SK-N-SH treated with all-trans-retinoic acid at 6 μM for 48 hours (cell line): ENCODE results near the gene CALM3.

Source experiments
- ATAC-seq: fragments of 200-7000 bp; cut with Tn5 transposase; 3 replicates; pipeline ENCODE4 v1.9.1; 2020; ENCODE audit warnings: mild to moderate bottlenecking, moderate library complexity
- ARNTL ChIP-seq: fragments of 450-650 bp; formaldehyde crosslinking; IDR thresholded peaks from 2 replicates; pipeline ENCODE4 v1.5.0; 2020; ENCODE audit warnings: low read depth, mild to moderate bottlenecking, moderate library complexity, borderline replicate concordance
- BACH2 ChIP-seq: fragments of 250-450 bp; sonication (Bioruptor Pico); IDR thresholded peaks from 2 replicates; pipeline ENCODE4 v1.9.0; 2021; ENCODE audit warnings: mild to moderate bottlenecking, borderline replicate concordance
- CREB5 ChIP-seq: fragments of 250-450 bp; sonication (Bioruptor Pico); IDR thresholded peaks from 2 replicates; pipeline ENCODE4 v1.5.1; 2020; ENCODE audit warnings: low read depth, mild to moderate bottlenecking, moderate library complexity
- CSDC2 ChIP-seq: fragments of 250-450 bp; sonication (Bioruptor Pico); IDR thresholded peaks from 2 replicates; pipeline ENCODE4 v1.5.0; 2020; ENCODE audit warnings: mild to moderate bottlenecking, moderate library complexity
- CSRNP3 ChIP-seq: fragments of 250-450 bp; sonication (Bioruptor Pico); IDR thresholded peaks from 2 replicates; pipeline ENCODE4 v1.5.1; 2021; ENCODE audit warnings: mild to moderate bottlenecking, moderate library complexity
- ESRRG ChIP-seq: fragments of 250-450 bp; sonication (Bioruptor Pico); IDR thresholded peaks from 2 replicates; pipeline ENCODE4 v1.6.1; 2021; ENCODE audit warnings: mild to moderate bottlenecking
- ISL1 ChIP-seq: fragments of 250-450 bp; sonication (Bioruptor Pico); IDR thresholded peaks from 2 replicates; pipeline ENCODE4 v2.1.2; 2022; ENCODE audit warnings: mild to moderate bottlenecking, moderate library complexity
- OSR1 ChIP-seq: fragments of 250-450 bp; sonication (Bioruptor Pico); IDR thresholded peaks from 2 replicates; pipeline ENCODE4 v1.8.0; 2022; ENCODE audit warnings: moderate library complexity, mild to moderate bottlenecking, inconsistent platforms
- PATZ1 ChIP-seq: fragments of 250-450 bp; sonication (Bioruptor Pico); IDR thresholded peaks from 2 replicates; pipeline ENCODE4 v1.8.0; 2020; ENCODE audit warnings: mild to moderate bottlenecking, moderate library complexity, borderline replicate concordance
- POU6F1 ChIP-seq: fragments of 250-450 bp; sonication (Bioruptor Pico); IDR thresholded peaks from 2 replicates; pipeline ENCODE4 v1.8.0; 2021; ENCODE audit warnings: low read depth, mild to moderate bottlenecking, moderate library complexity, borderline replicate concordance
- PPARA ChIP-seq: fragments of 250-450 bp; sonication (Bioruptor Pico); IDR thresholded peaks from 2 replicates; pipeline ENCODE4 v1.5.0; 2020; ENCODE audit warnings: mild to moderate bottlenecking, borderline replicate concordance
- RARB ChIP-seq: fragments of 250-450 bp; sonication (Bioruptor Pico); IDR thresholded peaks from 2 replicates; pipeline ENCODE4 v1.8.0; 2021; ENCODE audit warnings: mild to moderate bottlenecking, moderate library complexity
- SNAI2 ChIP-seq: fragments of 250-450 bp; sonication (Bioruptor Pico); IDR thresholded peaks from 2 replicates; pipeline ENCODE4 v1.5.0; 2020; ENCODE audit warnings: mild to moderate bottlenecking, moderate library complexity
- TCF4 ChIP-seq: fragments of 250-450 bp; sonication (Bioruptor Pico); IDR thresholded peaks from 2 replicates; pipeline ENCODE4 v1.8.0; 2021; ENCODE audit warnings: mild to moderate bottlenecking, moderate library complexity, borderline replicate concordance
- TOX ChIP-seq: fragments of 250-450 bp; sonication (Bioruptor Pico); IDR thresholded peaks from 2 replicates; pipeline ENCODE4 v1.8.0; 2021; ENCODE audit warnings: mild to moderate bottlenecking, moderate library complexity, borderline replicate concordance
- TSHZ2 ChIP-seq: fragments of 250-450 bp; sonication (Bioruptor Pico); IDR thresholded peaks from 2 replicates; pipeline ENCODE4 v1.5.0; 2020; ENCODE audit warnings: mild to moderate bottlenecking, moderate library complexity
- ZFP3 ChIP-seq: fragments of 250-450 bp; sonication (Bioruptor Pico); IDR thresholded peaks from 2 replicates; pipeline ENCODE4 v1.5.0; 2020; ENCODE audit warnings: mild to moderate bottlenecking, moderate library complexity
- ZNF565 ChIP-seq: fragments of 450-650 bp; formaldehyde crosslinking; conservative IDR thresholded peaks from 2 replicates; pipeline ENCODE4 v1.5.0; 2020; ENCODE audit warnings: low read depth, mild to moderate bottlenecking, moderate library complexity
- ZNF70 ChIP-seq: fragments of 450-650 bp; formaldehyde crosslinking; IDR thresholded peaks from 2 replicates; pipeline ENCODE4 v1.5.0; 2020; ENCODE audit warnings: mild to moderate bottlenecking, moderate library complexity

The CALM3 gene

GRCh38 chr19:46580247-46580646, 20.9 kb upstream of the CALM3 start:
- no peak for TF ChIP-seq TOX
- no peak for ATAC-seq

- ATAC-seq, result no peak
These were observed 15.6 kb upstream of the CALM3 start for GRCh38 chr19:46585539-46585938.

GRCh38 chr19:46586294-46586693, 14.8 kb upstream of the CALM3 start:
- TF ChIP-seq SNAI2 (no peak), TSHZ2 (CRISPR knock-in tag) (no peak), PPARA (CRISPR knock-in tag) (no peak), ZFP3 (no peak), RARB (no peak), ARNTL (CRISPR knock-in tag) (no peak), ZNF565 (CRISPR knock-in tag) (no peak), CREB5 (CRISPR knock-in tag) (no peak), TCF4 (no peak)
- ATAC-seq, result no peak

More at GRCh38 chr19:46585539-46585938, 15.6 kb upstream of the CALM3 start:
- TF ChIP-seq CSRNP3, result no peak
- no peak for TF ChIP-seq PPARA (CRISPR knock-in tag)
- TF ChIP-seq ZFP3, result no peak
- no peak for TF ChIP-seq TOX
- no peak for TF ChIP-seq RARB
- TF ChIP-seq OSR1 (CRISPR knock-in tag), result no peak
- no peak for TF ChIP-seq BACH2 (CRISPR knock-in tag)
- no peak for TF ChIP-seq ZNF565 (CRISPR knock-in tag)
- no peak for TF ChIP-seq ZNF70 (CRISPR knock-in tag)
- TF ChIP-seq TSHZ2 (CRISPR knock-in tag), result no peak
- no peak for TF ChIP-seq ARNTL (CRISPR knock-in tag)
- no peak for TF ChIP-seq POU6F1

- ATAC-seq, result no peak
- no peak for TF ChIP-seq ARNTL (CRISPR knock-in tag)
- no peak for TF ChIP-seq ZNF565 (CRISPR knock-in tag)
- TF ChIP-seq ISL1 (CRISPR knock-in tag), result no peak
- no peak for TF ChIP-seq RARB
These were observed 13.3 kb upstream of the CALM3 start for GRCh38 chr19:46587861-46588260.

GRCh38 chr19:46591254-46591653, 9.9 kb upstream of the CALM3 start:
- TF ChIP-seq PPARA (CRISPR knock-in tag) (no peak), ARNTL (CRISPR knock-in tag) (no peak), ESRRG (CRISPR knock-in tag) (no peak), PATZ1 (CRISPR knock-in tag) (no peak), ZNF565 (CRISPR knock-in tag) (no peak), RARB (no peak), POU6F1 (no peak), CSDC2 (CRISPR knock-in tag) (no peak)
- no peak for ATAC-seq
